ENCODE data around the gene RAB27A.
"Not testable (repeated sequence)": the region's sequence is repeated elsewhere in the genome, so short reads cannot be mapped to it uniquely, and the experiment has no call there.

Gene RAB27A

GRCh38 chr15:55252201-55252600, 37.4 kb downstream of the RAB27A start:
- not testable (repeated sequence) for DNase-seq (ENCODE audit: low read depth in 2 of 2)

- no peak for DNase-seq (ENCODE audit: low read depth in 2 of 2)
Measured at GRCh38 chr15:55250941-55251340, 38.7 kb downstream of the RAB27A start.

- no peak for DNase-seq (ENCODE audit: low read depth in 2 of 2)
Measured at GRCh38 chr15:55250392-55250791, 39.2 kb downstream of the RAB27A start.

- DNase-seq (ENCODE audit: low read depth in 2 of 2), result not testable (repeated sequence)
Measured at GRCh38 chr15:55249885-55250284, 39.7 kb downstream of the RAB27A start.

- DNase-seq (ENCODE audit: low read depth in 2 of 2), result no peak
Measured at GRCh38 chr15:55248895-55249294, 40.7 kb downstream of the RAB27A start.

GRCh38 chr15:55247766-55248427, 41.7 kb downstream of the RAB27A start:
- no peak for DNase-seq (ENCODE audit: low read depth in 2 of 2)

- DNase-seq (ENCODE audit: low read depth in 2 of 2), result no peak
Measured at GRCh38 chr15:55247311-55247710, 42.3 kb downstream of the RAB27A start.

- no peak for DNase-seq (ENCODE audit: low read depth in 2 of 2)
Measured at GRCh38 chr15:55246567-55246966, 43.0 kb downstream of the RAB27A start.

- DNase-seq (ENCODE audit: low read depth in 2 of 2), result no peak
Measured at GRCh38 chr15:55245059-55245458, 44.6 kb downstream of the RAB27A start.

- no peak for DNase-seq (ENCODE audit: low read depth in 2 of 2)
Measured at GRCh38 chr15:55241891-55242290, 47.7 kb downstream of the RAB27A start.

GRCh38 chr15:55241186-55241585, 48.4 kb downstream of the RAB27A start:
- DNase-seq (ENCODE audit: low read depth in 2 of 2), result no peak

GRCh38 chr15:55240125-55240760, 49.4 kb downstream of the RAB27A start:
- no peak for DNase-seq (ENCODE audit: low read depth in 2 of 2)

GRCh38 chr15:55239440-55240124, 50.0 kb downstream of the RAB27A start:
- no peak for DNase-seq (ENCODE audit: low read depth in 2 of 2)

GRCh38 chr15:55238877-55239276, 50.7 kb downstream of the RAB27A start:
- no peak for DNase-seq (ENCODE audit: low read depth in 2 of 2)

GRCh38 chr15:55237219-55238130, 52.1 kb downstream of the RAB27A start:
- DNase-seq (ENCODE audit: low read depth in 2 of 2), result no peak

GRCh38 chr15:55235546-55236036, 54.0 kb downstream of the RAB27A start:
- DNase-seq (ENCODE audit: low read depth in 2 of 2), result no peak

- DNase-seq (ENCODE audit: low read depth in 2 of 2), result no peak
Measured at GRCh38 chr15:55234800-55235104, 54.9 kb downstream of the RAB27A start.

- no peak for DNase-seq (ENCODE audit: low read depth in 2 of 2)
Measured at GRCh38 chr15:55234104-55234799, 55.4 kb downstream of the RAB27A start.

- DNase-seq (ENCODE audit: low read depth in 2 of 2), result no peak
Measured at GRCh38 chr15:55231455-55231854, 58.2 kb downstream of the RAB27A start.

GRCh38 chr15:55230953-55231352, 58.7 kb downstream of the RAB27A start:
- no peak for DNase-seq (ENCODE audit: low read depth in 2 of 2)

- no peak for DNase-seq (ENCODE audit: low read depth in 2 of 2)
Measured at GRCh38 chr15:55230051-55230670, 59.5 kb downstream of the RAB27A start.
